GM18519 (cell line): ENCODE results near the gene FOXO4.

Source experiments
- ATAC-seq: cut with Tn5 transposase; IDR thresholded peaks from one replicate; pipeline ENCODE4 v1.9.1; 2021; ENCODE audit warnings: mild to moderate bottlenecking, moderate library complexity; ENCODE audit not compliant: unreplicated experiment, low FRiP score

The FOXO4 gene

GRCh38 chrX:71098302-71098701 is 2.7 kb downstream of the FOXO4 start:
- no peak for ATAC-seq

- no peak for ATAC-seq
These were observed 3.4 kb downstream of the FOXO4 start for GRCh38 chrX:71098951-71099506.

GRCh38 chrX:71099736-71100135 is 4.1 kb downstream of the FOXO4 start:
- ATAC-seq, result no peak

GRCh38 chrX:71100581-71101505 is 5.2 kb downstream of the FOXO4 start:
- no peak for ATAC-seq

GRCh38 chrX:71102292-71102691 is 6.6 kb downstream of the FOXO4 start:
- no peak for ATAC-seq

GRCh38 chrX:71103110-71103983 is 7.7 kb downstream of the FOXO4 start:
- no peak for ATAC-seq

- ATAC-seq, result no peak
These were observed 10.0 kb downstream of the FOXO4 start for GRCh38 chrX:71105628-71106027.

- no peak for ATAC-seq
These were observed 10.8 kb downstream of the FOXO4 start, which contains the start of gene CXorf65 for GRCh38 chrX:71106427-71106826. Gene CXorf65, minus strand, starts transcription at chrX:71106740. Its CDS starts 184 bp downstream, at chrX:71106556.

GRCh38 chrX:71107245-71107644 is 11.6 kb downstream of the FOXO4 start:
- ATAC-seq, result no peak

- ATAC-seq, result no peak
These were observed 12.2 kb downstream of the FOXO4 start for GRCh38 chrX:71107762-71108360.

GRCh38 chrX:71109051-71109450 is 13.4 kb downstream of the FOXO4 start:
- no peak for ATAC-seq

GRCh38 chrX:71111141-71111843 is 15.6 kb downstream of the FOXO4 start, which contains the start of gene IL2RG:
Gene IL2RG, minus strand, starts transcription at chrX:71111577. Its CDS starts 38 bp downstream, at chrX:71111539.
- peak; percentile 83 for ATAC-seq

- peak; percentile 16 for ATAC-seq
These were observed 16.3 kb downstream of the FOXO4 start for GRCh38 chrX:71111921-71112431.

- no peak for ATAC-seq
These were observed 21.7 kb downstream of the FOXO4 start for GRCh38 chrX:71117358-71117757.

GRCh38 chrX:71118032-71118984 is 22.7 kb downstream of the FOXO4 start, which contains the start of gene MED12:
Gene MED12, plus strand, starts transcription at chrX:71118596. Its CDS starts 159 bp downstream, at chrX:71118755.
- peak; percentile 88 for ATAC-seq

- no peak for ATAC-seq
These were observed 23.4 kb downstream of the FOXO4 start for GRCh38 chrX:71118985-71119535.

- no peak for ATAC-seq
These were observed 32.6 kb downstream of the FOXO4 start for GRCh38 chrX:71128166-71128833.
